HT1080 (cell line): Measurements from ENCODE around the gene SH3YL1. TPM values are rescaled to one million over a fixed set of nuclear protein-coding genes. Genes with fewer than 3 reads are reported as not detected.
A peak's percentile ranks its signal among the peaks of the same experiment; 100 is the strongest.
"Not testable (repeated sequence)": the region's sequence is repeated elsewhere in the genome, so short reads cannot be mapped to it uniquely, and the experiment has no call there.

Experiments
- DNase-seq: peaks from one replicate; pipeline ENCODE4 v3.0.0-alpha.2; 2015; ENCODE audit warnings: low read depth
- total RNA-seq: library from RNA; depleted of rRNA; stranded (reverse); fragments of >200 nt; shearing (Covaris generic); gene quantifications from 2 replicates; pipeline ENCODE4 v1.2.3, GENCODE V29; 2014; rRNA removed

Gene SH3YL1
- total RNA-seq, 1 experiment from 2014 or later = 3.9 TPM

- no peak for DNase-seq
These were observed 79.1 kb downstream of the SH3YL1 start for GRCh38 chr2:184695-185094.

- DNase-seq = no peak
These were observed 81.2 kb downstream of the SH3YL1 start for GRCh38 chr2:182509-183122.

GRCh38 chr2:180311-180710 is 83.5 kb downstream of the SH3YL1 start:
- no peak for DNase-seq

- no peak for DNase-seq
These were observed 83.9 kb downstream of the SH3YL1 start for GRCh38 chr2:179886-180285.

- DNase-seq = no peak
These were observed 86.1 kb downstream of the SH3YL1 start for GRCh38 chr2:177733-178132.

- peak; percentile 34 for DNase-seq
These were observed 86.9 kb downstream of the SH3YL1 start for GRCh38 chr2:176917-177316.

- peak; percentile 28 for DNase-seq
These were observed 87.7 kb downstream of the SH3YL1 start for GRCh38 chr2:175880-176820.

GRCh38 chr2:175161-175786 is 88.6 kb downstream of the SH3YL1 start:
- DNase-seq = no peak

GRCh38 chr2:172120-172519 is 91.7 kb downstream of the SH3YL1 start:
- not testable (repeated sequence) for DNase-seq

- no peak for DNase-seq
These were observed 94.1 kb downstream of the SH3YL1 start for GRCh38 chr2:169741-170140.

Other genes with a start within 250 kb of the SH3YL1 start
- gene FAM110C, start 217.5 kb downstream of the SH3YL1 start, total RNA-seq = 0.02 TPM in 1 of 2 replicates, not detected in the other
- 114 and 122 TPM in 2 replicates for gene ACP1, start 915 bp upstream of the SH3YL1 start, total RNA-seq
- not detected in 2 replicates for gene ALKAL2, start 24.1 kb upstream of the SH3YL1 start, total RNA-seq